Breast epithelium (tissue), 3 donors: ENCODE measurements around the gene RPS6KC1.

ENCODE experiments used
- POLR2A ChIP-seq: fragments of 450-650 bp; IDR thresholded peaks from one replicate; pipeline ENCODE4 v1.6.1; 2016; ENCODE audit warnings: antibody characterized with exemption, mild to moderate bottlenecking, moderate library complexity
- POLR2AphosphoS5 ChIP-seq, 3 donors: sonication (generic); formaldehyde crosslinking; IDR thresholded peaks; one replicate each; pipeline ENCODE4 v1.6.1; 2017; ENCODE audit warnings: antibody characterized with exemption in 3 of 3
- TF ChIP-seq, protein P1 (sequence below), 3 donors: fragments of 450-650 bp; IDR thresholded peaks; one replicate each; pipeline ENCODE4 v1.5.1; 2016 to 2017; ENCODE audit warnings: antibody characterized with exemption in 3 of 3, mild to moderate bottlenecking in 3 of 3, moderate library complexity in 3 of 3

DNA sequence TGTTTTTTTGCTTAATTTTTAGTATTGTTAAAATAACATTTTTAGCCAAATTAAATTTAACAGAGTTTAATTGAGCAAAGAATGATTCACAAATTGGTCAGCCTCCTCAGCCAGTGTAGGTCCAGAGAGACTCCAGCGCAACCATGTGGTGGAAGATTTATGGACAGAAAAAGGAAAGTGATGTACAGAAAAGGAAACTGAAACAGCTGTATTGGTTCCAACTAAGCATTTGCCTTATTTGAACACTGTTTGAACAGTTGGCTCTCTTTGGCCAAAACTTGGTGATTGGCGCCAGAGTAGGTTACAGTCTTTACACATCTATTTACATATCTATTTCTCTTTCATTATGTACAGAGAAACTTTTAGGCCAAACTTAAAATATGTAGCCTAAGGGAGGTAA is 19.4 kb downstream of the RPS6KC1 start:
- TF ChIP-seq, protein P1, sequence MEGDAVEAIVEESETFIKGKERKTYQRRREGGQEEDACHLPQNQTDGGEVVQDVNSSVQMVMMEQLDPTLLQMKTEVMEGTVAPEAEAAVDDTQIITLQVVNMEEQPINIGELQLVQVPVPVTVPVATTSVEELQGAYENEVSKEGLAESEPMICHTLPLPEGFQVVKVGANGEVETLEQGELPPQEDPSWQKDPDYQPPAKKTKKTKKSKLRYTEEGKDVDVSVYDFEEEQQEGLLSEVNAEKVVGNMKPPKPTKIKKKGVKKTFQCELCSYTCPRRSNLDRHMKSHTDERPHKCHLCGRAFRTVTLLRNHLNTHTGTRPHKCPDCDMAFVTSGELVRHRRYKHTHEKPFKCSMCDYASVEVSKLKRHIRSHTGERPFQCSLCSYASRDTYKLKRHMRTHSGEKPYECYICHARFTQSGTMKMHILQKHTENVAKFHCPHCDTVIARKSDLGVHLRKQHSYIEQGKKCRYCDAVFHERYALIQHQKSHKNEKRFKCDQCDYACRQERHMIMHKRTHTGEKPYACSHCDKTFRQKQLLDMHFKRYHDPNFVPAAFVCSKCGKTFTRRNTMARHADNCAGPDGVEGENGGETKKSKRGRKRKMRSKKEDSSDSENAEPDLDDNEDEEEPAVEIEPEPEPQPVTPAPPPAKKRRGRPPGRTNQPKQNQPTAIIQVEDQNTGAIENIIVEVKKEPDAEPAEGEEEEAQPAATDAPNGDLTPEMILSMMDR (IDR thresholded peaks at IDR 0.05) = no peak
- TF ChIP-seq POLR2A (no peak), POLR2AphosphoS5 (IDR thresholded peaks at IDR 0.05) (no peak)
